GM18858 (cell line): ENCODE measurements around the gene INHBE.

Experiments
- ATAC-seq: cut with Tn5 transposase; IDR thresholded peaks from one replicate; pipeline ENCODE4 v1.9.1; 2021; ENCODE audit not compliant: unreplicated experiment

Gene INHBE

GRCh38 chr12:57460841-57461275, 5.8 kb downstream of the INHBE start:
- no peak for ATAC-seq

GRCh38 chr12:57461276-57461916, 6.3 kb downstream of the INHBE start:
- no peak for ATAC-seq

- no peak for ATAC-seq
These were observed 6.8 kb downstream of the INHBE start for GRCh38 chr12:57461917-57462250.

GRCh38 chr12:57462251-57462911, 7.3 kb downstream of the INHBE start:
- ATAC-seq: peak; percentile 57

GRCh38 chr12:57462912-57463253, 7.8 kb downstream of the INHBE start:
- ATAC-seq: no peak

- ATAC-seq: no peak
These were observed 9.5 kb downstream of the INHBE start for GRCh38 chr12:57464569-57464968.

GRCh38 chr12:57465030-57465746, 10.1 kb downstream of the INHBE start:
- no peak for ATAC-seq

- ATAC-seq: no peak
These were observed 10.8 kb downstream of the INHBE start for GRCh38 chr12:57465747-57466505.

- ATAC-seq: no peak
These were observed 12.2 kb downstream of the INHBE start for GRCh38 chr12:57467212-57467874.

- no peak for ATAC-seq
These were observed 12.8 kb downstream of the INHBE start for GRCh38 chr12:57467915-57468314.

- no peak for ATAC-seq
These were observed 14.4 kb downstream of the INHBE start for GRCh38 chr12:57469296-57470164.

GRCh38 chr12:57470286-57470969, 15.3 kb downstream of the INHBE start:
- ATAC-seq: no peak

GRCh38 chr12:57470970-57471656, 16.0 kb downstream of the INHBE start:
- no peak for ATAC-seq

GRCh38 chr12:57471661-57472060, 16.6 kb downstream of the INHBE start:
- ATAC-seq: no peak

GRCh38 chr12:57472391-57472790, 17.3 kb downstream of the INHBE start:
- ATAC-seq: no peak

- ATAC-seq: no peak
These were observed 18.3 kb downstream of the INHBE start for GRCh38 chr12:57473392-57473791.

- ATAC-seq: no peak
These were observed 18.8 kb downstream of the INHBE start for GRCh38 chr12:57473886-57474285.

- ATAC-seq: no peak
These were observed 19.3 kb downstream of the INHBE start for GRCh38 chr12:57474430-57474829.

GRCh38 chr12:57474862-57475261, 19.8 kb downstream of the INHBE start:
- ATAC-seq: no peak
